Prostate gland (tissue), 2 donors: ENCODE results near the gene HAGH. TPM values are rescaled to one million over a fixed set of nuclear protein-coding genes. Genes with fewer than 3 reads are reported as not detected.

Experiments
- DNase-seq: peaks from one replicate; pipeline ENCODE4 v3.0.0-alpha.2; 2019; ENCODE audit warnings: low spot score
- H3K27ac ChIP-seq, 2 donors: fragments of 200-600 bp; sonication (generic); 2 replicates each; pipeline ENCODE4 v1.5.1; 2017 to 2019
- H3K27me3 ChIP-seq: fragments of 200-600 bp; sonication (generic); replicated peaks from 2 replicates; pipeline ENCODE4 v1.5.1; 2019; ENCODE audit not compliant: insufficient read depth
- H3K36me3 ChIP-seq, 2 donors: fragments of 200-600 bp; sonication (generic); 1 replicate in 1 of 2; 2 replicates in 1 of 2; pipeline versions ENCODE4 v1.5.1 to v1.8.1; 2017 to 2019
- H3K4me1 ChIP-seq: fragments of 200-600 bp; sonication (generic); replicated peaks from 2 replicates; pipeline ENCODE4 v1.5.1; 2019
- H3K4me3 ChIP-seq, 2 donors: fragments of 200-600 bp; sonication (generic); 2 replicates each; pipeline ENCODE4 v1.5.1; 2017 to 2019
- H3K9me3 ChIP-seq: fragments of 200-600 bp; sonication (generic); 2 replicates; pipeline ENCODE4 v1.5.1; 2017
- CTCF ChIP-seq, 4 experiments: fragments of 200-600 bp in 2 of 4; fragments of 450-650 bp in 2 of 4; sonication (generic) in 2 of 4; IDR thresholded peaks; 1 replicate in 3 of 4; 2 replicates in 1 of 4; pipeline ENCODE4 v1.5.1; 2016 to 2019; ENCODE audit warnings: antibody characterized with exemption in 4 of 4, mild to moderate bottlenecking in 2 of 4, moderate library complexity in 2 of 4
- POLR2A ChIP-seq: fragments of 450-650 bp; IDR thresholded peaks from one replicate; pipeline ENCODE4 v1.6.1; 2016; ENCODE audit warnings: antibody characterized with exemption, mild to moderate bottlenecking
- POLR2AphosphoS5 ChIP-seq: sonication (generic); formaldehyde crosslinking; IDR thresholded peaks from one replicate; pipeline ENCODE4 v1.6.1; 2017; ENCODE audit warnings: antibody characterized with exemption
- WGBS: methylation state at CpG from one replicate; pipeline ENCODE4 v1.1.5; 2018; 5-methylcytosine and 5-hydroxymethylcytosine counted together
- intact Hi-C: fragments of 100-400 bp; cut with DNase I; formaldehyde crosslinking; loops from one replicate; pipeline ENCODE4 v1.14.2; 2022
- total RNA-seq, 2 donors: library from RNA; depleted of rRNA; stranded (reverse); fragments of >200 nt; gene quantifications; one replicate each; pipeline ENCODE4 v1.1.0, GENCODE V29; 2016

The HAGH gene
- total RNA-seq, 2 donors from 2014 or later, result 98.6 to 145 TPM

GRCh38 chr16:1765826-1766225 is 60.8 kb downstream of the HAGH start:
- no peak overlapping the region for H3K4me3 ChIP-seq
- peaks cover 0 to 28% of the 10 kb centered on the region in 2 donors for H3K36me3 ChIP-seq
- intact Hi-C loops, result loop anchor here (10.0 kb wide), 1 partner anchor 551 kb away; no protein-coding TSS in a partner anchor
- no peak for DNase-seq
- TF ChIP-seq CTCF (IDR thresholded peaks at IDR 0.05) (no peak), POLR2AphosphoS5 (no peak), POLR2A (no peak)
- WGBS, result 91% methylated on average over 20 of the region's 22 CpGs
- peaks cover 6% of the 10 kb centered on the region for H3K4me1 ChIP-seq
- H3K27ac ChIP-seq, result no peak overlapping the region
- H3K9me3 ChIP-seq, result no peaks in the 10 kb centered on the region
- no peaks in the 10 kb centered on the region for H3K27me3 ChIP-seq

- intact Hi-C loops, result loop anchor here (10.0 kb wide), 1 partner anchor 550 kb away; no protein-coding TSS in a partner anchor
- 91% methylated on average over 21 of the region's 21 CpGs for WGBS
- Histone ChIP-seq H3K36me3 (peaks cover 2 to 37% of the 10 kb centered on the region in 2 donors), H3K27ac (no peak overlapping the region), H3K9me3 (no peaks in the 10 kb centered on the region), H3K4me1 (peaks cover 3% of the 10 kb centered on the region), H3K4me3 (no peak overlapping the region), H3K27me3 (no peaks in the 10 kb centered on the region)
- DNase-seq, result no peak
- TF ChIP-seq POLR2A (no peak), CTCF (IDR thresholded peaks at IDR 0.05) (no peak), POLR2AphosphoS5 (no peak)
These were observed 61.7 kb downstream of the HAGH start for GRCh38 chr16:1764971-1765370.

- no peak for DNase-seq
- peaks cover 2 to 37% of the 10 kb centered on the region in 2 donors for H3K36me3 ChIP-seq
- intact Hi-C loops, result loop anchor here (10.0 kb wide), 1 partner anchor 549 kb away; no protein-coding TSS in a partner anchor
These were observed 62.8 kb downstream of the HAGH start for GRCh38 chr16:1763521-1764511.

GRCh38 chr16:1762879-1763520 is 63.6 kb downstream of the HAGH start:
- no peak overlapping the region for H3K27ac ChIP-seq
- no peak for DNase-seq

More at GRCh38 chr16:1763521-1764511, 62.8 kb downstream of the HAGH start:
- no peak overlapping the region for H3K27ac ChIP-seq
- H3K9me3 ChIP-seq, result no peaks in the 10 kb centered on the region
- H3K4me1 ChIP-seq, result no peaks in the 10 kb centered on the region
- 69% methylated on average over 61 of the region's 81 CpGs for WGBS
- no peak overlapping the region for H3K4me3 ChIP-seq
- peak in 2 of 4 experiments; percentile 38 to 52 for TF ChIP-seq CTCF (IDR thresholded peaks at IDR 0.05)
- no peak for TF ChIP-seq POLR2AphosphoS5
- H3K27me3 ChIP-seq, result no peaks in the 10 kb centered on the region

More at GRCh38 chr16:1762879-1763520, 63.6 kb downstream of the HAGH start:
- TF ChIP-seq CTCF (IDR thresholded peaks at IDR 0.05), result no peak
- Histone ChIP-seq H3K9me3 (no peaks in the 10 kb centered on the region), H3K4me1 (no peaks in the 10 kb centered on the region), H3K36me3 (peaks cover 2 to 33% of the 10 kb centered on the region in 2 donors), H3K27me3 (no peaks in the 10 kb centered on the region), H3K4me3 (no peak overlapping the region)
- intact Hi-C loops, result loop anchor here (10.0 kb wide), 1 partner anchor 548 kb away; no protein-coding TSS in a partner anchor
- 82% methylated on average over 18 of the region's 24 CpGs for WGBS
